ENCODE data around the gene OR56B1.
"Not testable (repeated sequence)": the region's sequence is repeated elsewhere in the genome, so short reads cannot be mapped to it uniquely, and the experiment has no call there.

Gene OR56B1

DNA sequence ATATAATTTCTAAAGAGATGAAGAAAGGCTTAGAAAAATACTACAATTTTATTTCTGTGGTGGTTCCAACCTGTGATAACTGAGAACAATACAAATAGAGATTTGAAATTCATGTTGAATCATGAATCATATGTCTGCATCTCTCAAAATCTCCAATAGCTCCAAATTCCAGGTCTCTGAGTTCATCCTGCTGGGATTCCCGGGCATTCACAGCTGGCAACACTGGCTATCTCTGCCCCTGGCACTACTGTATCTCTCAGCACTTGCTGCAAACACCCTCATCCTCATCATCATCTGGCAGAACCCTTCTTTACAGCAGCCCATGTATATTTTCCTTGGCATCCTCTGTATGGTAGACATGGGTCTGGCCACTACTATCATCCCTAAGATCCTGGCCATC is at the start of gene OR56B1:
Gene OR56B1, plus strand, starts transcription at position 53 of the 400 bp plus-strand sequence. Its CDS starts 69 bp downstream, at position 122.
- H3K9me3 ChIP-seq (ENCODE audit: control insufficient read depth in 1 of 2, low read length in 2 of 2), result peaks cover 0 to 3% of the 10 kb centered on the region in 2 donors
- H3K4me3 ChIP-seq (ENCODE audit: low read depth in 1 of 2, low read length in 2 of 2), result no peak within 1 kb of the TSS
- no peaks in the 10 kb centered on the region for H3K27me3 ChIP-seq (ENCODE audit: low read depth, low read length)
- no peaks in the 10 kb centered on the region for H3K36me3 ChIP-seq (ENCODE audit: control insufficient read depth in 1 of 2, insufficient read depth in 2 of 2, low read length in 2 of 2)
- H3K4me1 ChIP-seq (ENCODE audit: control insufficient read depth in 1 of 2, insufficient read depth in 2 of 2, low read length in 2 of 2), result no peaks in the 10 kb centered on the region
- no peak within 1 kb of the TSS for H3K27ac ChIP-seq (ENCODE audit: low read length)

DNA sequence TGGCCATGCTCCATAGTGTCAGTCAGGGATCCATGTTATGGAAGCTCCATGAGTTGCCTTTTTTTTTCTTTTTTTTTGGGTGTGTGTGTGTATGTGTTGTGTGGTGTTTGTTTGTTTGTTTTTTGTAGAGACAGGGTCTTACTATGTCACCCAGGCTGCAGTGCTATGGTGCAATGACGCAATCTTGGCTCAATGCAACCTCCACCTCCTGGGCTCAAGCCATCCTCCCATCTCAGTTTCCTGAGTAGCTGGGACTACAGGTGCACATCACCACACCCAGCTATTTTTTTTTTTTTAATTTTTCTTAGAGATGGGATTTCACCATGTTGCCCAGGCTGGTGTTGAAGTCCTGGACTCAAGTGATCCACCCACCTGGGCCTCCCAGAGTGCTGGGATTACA is 47.8 kb upstream of the OR56B1 start:
- Histone ChIP-seq H3K27ac (ENCODE audit: low read length) (peak overlapping the region; percentile 98), H3K4me1 (ENCODE audit: control insufficient read depth in 1 of 2, insufficient read depth in 2 of 2, low read length in 2 of 2) (peaks cover 0 to 12% of the 10 kb centered on the region in 2 donors), H3K9me3 (ENCODE audit: control insufficient read depth in 1 of 2, low read length in 2 of 2) (no peaks in the 10 kb centered on the region), H3K4me3 (ENCODE audit: low read depth in 1 of 2, low read length in 2 of 2) (no peak overlapping the region), H3K27me3 (ENCODE audit: low read depth, low read length) (no peaks in the 10 kb centered on the region), H3K36me3 (ENCODE audit: control insufficient read depth in 1 of 2, insufficient read depth in 2 of 2, low read length in 2 of 2) (no peaks in the 10 kb centered on the region)

DNA sequence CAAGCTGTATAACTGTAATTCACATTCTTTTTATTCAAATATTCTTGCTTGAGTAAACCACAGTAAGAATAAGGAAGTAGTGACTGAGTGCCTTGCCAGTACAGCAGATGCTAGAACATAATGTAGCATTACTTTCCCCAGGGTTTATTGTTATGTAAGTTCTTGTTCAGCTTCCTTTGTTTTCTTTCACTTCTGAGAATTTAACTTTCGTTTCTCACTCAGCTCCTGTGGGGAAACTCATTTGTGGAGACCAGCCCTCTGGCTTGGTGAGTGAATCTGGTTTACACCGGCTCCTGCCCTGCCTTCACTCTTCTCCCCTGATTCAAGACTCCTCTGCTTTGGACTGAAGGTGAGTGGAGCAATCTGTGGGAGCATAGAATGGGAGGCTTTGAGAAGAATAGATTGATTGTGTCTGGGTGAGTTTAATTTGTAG is 46.7 kb upstream of the OR56B1 start, which contains the start of gene TRIM22:
Gene TRIM22, plus strand, starts transcription at position 240 of the 433 bp plus-strand sequence. CDS start 6,443 bp downstream, outside the sequence.
- H3K4me1 ChIP-seq (ENCODE audit: control insufficient read depth in 1 of 2, insufficient read depth in 2 of 2, low read length in 2 of 2), result peaks cover 0 to 12% of the 10 kb centered on the region in 2 donors
- no peaks in the 10 kb centered on the region for H3K36me3 ChIP-seq (ENCODE audit: control insufficient read depth in 1 of 2, insufficient read depth in 2 of 2, low read length in 2 of 2)
- no peaks in the 10 kb centered on the region for H3K9me3 ChIP-seq (ENCODE audit: control insufficient read depth in 1 of 2, low read length in 2 of 2)
- H3K27me3 ChIP-seq (ENCODE audit: low read depth, low read length), result no peaks in the 10 kb centered on the region
- H3K27ac ChIP-seq (ENCODE audit: low read length), result peak within 1 kb of the TSS; percentile 98
- peak within 1 kb of the TSS; percentile 68 to 91 for H3K4me3 ChIP-seq (ENCODE audit: low read depth in 1 of 2, low read length in 2 of 2)

DNA sequence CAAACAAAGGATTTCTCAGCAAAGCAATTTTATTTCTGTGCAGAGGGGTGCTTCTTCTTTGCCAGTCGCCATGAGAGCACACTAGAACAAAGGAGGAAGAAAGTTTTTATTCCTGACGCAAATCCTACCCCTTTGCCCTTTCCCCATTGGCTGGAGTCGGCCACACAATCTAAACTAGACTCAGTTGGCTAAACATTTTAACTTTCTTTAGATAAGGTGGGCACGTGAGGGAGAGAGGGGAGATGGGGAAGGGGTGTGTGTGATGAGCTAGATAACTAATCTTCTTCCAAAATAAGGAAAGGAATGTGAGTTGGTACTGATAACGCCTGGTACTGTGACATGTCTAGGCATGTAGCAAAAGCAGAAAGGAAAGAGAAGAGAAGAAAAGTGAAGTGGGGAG is 46.0 kb upstream of the OR56B1 start:
- Histone ChIP-seq H3K36me3 (ENCODE audit: control insufficient read depth in 1 of 2, insufficient read depth in 2 of 2, low read length in 2 of 2) (no peaks in the 10 kb centered on the region), H3K27me3 (ENCODE audit: low read depth, low read length) (no peaks in the 10 kb centered on the region), H3K9me3 (ENCODE audit: control insufficient read depth in 1 of 2, low read length in 2 of 2) (no peaks in the 10 kb centered on the region), H3K4me1 (ENCODE audit: control insufficient read depth in 1 of 2, insufficient read depth in 2 of 2, low read length in 2 of 2) (peaks cover 0 to 13% of the 10 kb centered on the region in 2 donors), H3K4me3 (ENCODE audit: low read depth in 1 of 2, low read length in 2 of 2) (peak overlapping the region; percentile 68 to 91), H3K27ac (ENCODE audit: low read length) (peak overlapping the region; percentile 98)

DNA sequence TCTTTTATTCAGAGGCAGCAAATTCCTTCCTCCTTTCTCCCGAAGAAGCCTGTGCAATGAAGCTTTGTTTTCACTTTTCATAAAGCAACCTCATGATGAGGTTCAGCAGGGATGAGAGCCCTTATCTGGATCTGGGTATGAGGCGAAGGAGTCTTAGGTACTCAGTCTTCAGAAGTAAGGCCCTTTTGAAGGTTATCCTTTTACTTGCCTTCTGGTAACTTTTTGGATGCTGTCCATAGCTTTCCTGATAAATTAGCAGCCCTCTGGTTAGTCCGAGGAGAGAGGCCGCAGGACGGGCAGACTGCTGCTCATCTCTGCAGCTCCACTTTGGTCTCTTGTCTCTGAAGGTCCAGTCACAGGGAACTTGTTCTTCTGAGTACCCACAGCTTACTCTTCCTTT is 45.5 kb upstream of the OR56B1 start:
- H3K4me1 ChIP-seq (ENCODE audit: control insufficient read depth in 1 of 2, insufficient read depth in 2 of 2, low read length in 2 of 2), result peaks cover 0 to 12% of the 10 kb centered on the region in 2 donors
- H3K27me3 ChIP-seq (ENCODE audit: low read depth, low read length), result no peaks in the 10 kb centered on the region
- H3K9me3 ChIP-seq (ENCODE audit: control insufficient read depth in 1 of 2, low read length in 2 of 2), result no peaks in the 10 kb centered on the region
- peak overlapping the region; percentile 98 for H3K27ac ChIP-seq (ENCODE audit: low read length)
- peak overlapping the region; percentile 68 to 91 for H3K4me3 ChIP-seq (ENCODE audit: low read depth in 1 of 2, low read length in 2 of 2)
- H3K36me3 ChIP-seq (ENCODE audit: control insufficient read depth in 1 of 2, insufficient read depth in 2 of 2, low read length in 2 of 2), result no peaks in the 10 kb centered on the region

DNA sequence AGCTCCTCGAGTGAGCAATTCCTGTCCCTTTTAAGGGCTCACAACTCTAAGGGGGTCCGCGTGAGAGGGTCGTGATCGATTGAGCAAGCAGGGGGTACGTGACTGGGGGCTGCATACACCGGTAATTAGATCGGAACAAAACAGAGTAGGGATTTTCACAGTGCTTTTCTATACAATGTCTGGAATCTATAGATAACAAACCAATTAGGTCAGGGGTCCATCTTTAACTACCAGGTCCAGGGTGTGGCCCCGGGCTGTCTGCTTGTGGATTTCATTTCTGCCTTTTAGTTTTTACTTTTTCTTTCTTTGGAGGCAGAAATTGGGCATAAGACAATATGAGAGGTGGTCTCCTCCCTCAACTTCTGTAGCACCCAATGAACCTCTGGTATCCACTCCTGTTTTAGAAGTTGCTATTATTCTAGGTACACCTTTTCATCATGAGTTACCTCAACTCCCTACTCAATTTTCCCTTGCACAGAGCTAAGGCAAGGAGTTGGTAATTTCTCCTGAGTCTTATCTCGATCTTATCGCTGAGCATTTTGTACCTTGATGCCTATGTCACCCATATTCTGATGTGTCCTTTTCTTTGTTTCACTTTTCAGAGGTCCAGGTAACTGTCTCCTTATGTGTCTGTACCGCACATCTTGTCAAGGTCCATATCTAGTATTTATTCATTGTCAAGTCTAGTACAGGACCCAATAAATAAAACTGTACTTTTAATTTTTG is 44.8 kb upstream of the OR56B1 start:
- not testable (repeated sequence) for H3K36me3 ChIP-seq (ENCODE audit: control insufficient read depth in 1 of 2, insufficient read depth in 2 of 2, low read length in 2 of 2); H3K9me3 ChIP-seq (ENCODE audit: control insufficient read depth in 1 of 2, low read length in 2 of 2); H3K27me3 ChIP-seq (ENCODE audit: low read depth, low read length)
- Histone ChIP-seq H3K4me1 (ENCODE audit: control insufficient read depth in 1 of 2, insufficient read depth in 2 of 2, low read length in 2 of 2) (peaks cover 0 to 12% of the 10 kb centered on the region in 2 donors), H3K27ac (ENCODE audit: low read length) (peak overlapping the region; percentile 98), H3K4me3 (ENCODE audit: low read depth in 1 of 2, low read length in 2 of 2) (peak overlapping the region; percentile 68 to 91)

- no peaks in the 10 kb centered on the region for H3K27me3 ChIP-seq (ENCODE audit: low read depth, low read length)
- H3K36me3 ChIP-seq (ENCODE audit: control insufficient read depth in 1 of 2, insufficient read depth in 2 of 2, low read length in 2 of 2), result peaks cover 3 to 12% of the 10 kb centered on the region in 2 donors
- H3K4me3 ChIP-seq (ENCODE audit: low read depth in 1 of 2, low read length in 2 of 2), result peak overlapping the region; percentile 68 to 91
- H3K9me3 ChIP-seq (ENCODE audit: control insufficient read depth in 1 of 2, low read length in 2 of 2), result no peaks in the 10 kb centered on the region
- peaks cover 0 to 12% of the 10 kb centered on the region in 2 donors for H3K4me1 ChIP-seq (ENCODE audit: control insufficient read depth in 1 of 2, insufficient read depth in 2 of 2, low read length in 2 of 2)
- no peak overlapping the region for H3K27ac ChIP-seq (ENCODE audit: low read length)
Observed at GRCh38 chr11:5691964-5692361, 44.3 kb upstream of the OR56B1 start.

- Histone ChIP-seq H3K27me3 (ENCODE audit: low read depth, low read length) (no peaks in the 10 kb centered on the region), H3K4me1 (ENCODE audit: control insufficient read depth in 1 of 2, insufficient read depth in 2 of 2, low read length in 2 of 2) (peaks cover 0 to 4% of the 10 kb centered on the region in 2 donors), H3K27ac (ENCODE audit: low read length) (no peak overlapping the region)
Observed at GRCh38 chr11:5694642-5695041, 41.6 kb upstream of the OR56B1 start.

GRCh38 chr11:5695580-5695979 is 40.7 kb upstream of the OR56B1 start:
- H3K27me3 ChIP-seq (ENCODE audit: low read depth, low read length), result no peaks in the 10 kb centered on the region
- peaks cover 0 to 4% of the 10 kb centered on the region in 2 donors for H3K4me1 ChIP-seq (ENCODE audit: control insufficient read depth in 1 of 2, insufficient read depth in 2 of 2, low read length in 2 of 2)
- no peak overlapping the region for H3K4me3 ChIP-seq (ENCODE audit: low read depth in 1 of 2, low read length in 2 of 2)
- H3K36me3 ChIP-seq (ENCODE audit: control insufficient read depth in 1 of 2, insufficient read depth in 2 of 2, low read length in 2 of 2), result peaks cover 20 to 28% of the 10 kb centered on the region in 2 donors
- no peak overlapping the region for H3K27ac ChIP-seq (ENCODE audit: low read length)
- no peaks in the 10 kb centered on the region for H3K9me3 ChIP-seq (ENCODE audit: control insufficient read depth in 1 of 2, low read length in 2 of 2)

More at GRCh38 chr11:5694642-5695041, 41.6 kb upstream of the OR56B1 start:
- Histone ChIP-seq H3K9me3 (ENCODE audit: control insufficient read depth in 1 of 2, low read length in 2 of 2) (no peaks in the 10 kb centered on the region), H3K36me3 (ENCODE audit: control insufficient read depth in 1 of 2, insufficient read depth in 2 of 2, low read length in 2 of 2) (peaks cover 20 to 28% of the 10 kb centered on the region in 2 donors), H3K4me3 (ENCODE audit: low read depth in 1 of 2, low read length in 2 of 2) (no peak overlapping the region)

DNA sequence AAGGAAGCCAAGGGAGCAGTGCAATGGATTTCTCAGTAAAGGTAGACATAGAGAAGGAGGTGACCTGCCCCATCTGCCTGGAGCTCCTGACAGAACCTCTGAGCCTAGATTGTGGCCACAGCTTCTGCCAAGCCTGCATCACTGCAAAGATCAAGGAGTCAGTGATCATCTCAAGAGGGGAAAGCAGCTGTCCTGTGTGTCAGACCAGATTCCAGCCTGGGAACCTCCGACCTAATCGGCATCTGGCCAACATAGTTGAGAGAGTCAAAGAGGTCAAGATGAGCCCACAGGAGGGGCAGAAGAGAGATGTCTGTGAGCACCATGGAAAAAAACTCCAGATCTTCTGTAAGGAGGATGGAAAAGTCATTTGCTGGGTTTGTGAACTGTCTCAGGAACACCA is 40.0 kb upstream of the OR56B1 start:
- Histone ChIP-seq H3K27ac (ENCODE audit: low read length) (no peak overlapping the region), H3K4me3 (ENCODE audit: low read depth in 1 of 2, low read length in 2 of 2) (no peak overlapping the region), H3K4me1 (ENCODE audit: control insufficient read depth in 1 of 2, insufficient read depth in 2 of 2, low read length in 2 of 2) (peaks cover 0 to 4% of the 10 kb centered on the region in 2 donors), H3K9me3 (ENCODE audit: control insufficient read depth in 1 of 2, low read length in 2 of 2) (no peaks in the 10 kb centered on the region), H3K27me3 (ENCODE audit: low read depth, low read length) (no peaks in the 10 kb centered on the region), H3K36me3 (ENCODE audit: control insufficient read depth in 1 of 2, insufficient read depth in 2 of 2, low read length in 2 of 2) (peaks cover 20 to 32% of the 10 kb centered on the region in 2 donors)

- no peaks in the 10 kb centered on the region for H3K27me3 ChIP-seq (ENCODE audit: low read depth, low read length)
- peaks cover 24 to 34% of the 10 kb centered on the region in 2 donors for H3K36me3 ChIP-seq (ENCODE audit: control insufficient read depth in 1 of 2, insufficient read depth in 2 of 2, low read length in 2 of 2)
- peaks cover 0 to 4% of the 10 kb centered on the region in 2 donors for H3K4me1 ChIP-seq (ENCODE audit: control insufficient read depth in 1 of 2, insufficient read depth in 2 of 2, low read length in 2 of 2)
- no peak overlapping the region for H3K27ac ChIP-seq (ENCODE audit: low read length)
- no peak overlapping the region for H3K4me3 ChIP-seq (ENCODE audit: low read depth in 1 of 2, low read length in 2 of 2)
- no peaks in the 10 kb centered on the region for H3K9me3 ChIP-seq (ENCODE audit: control insufficient read depth in 1 of 2, low read length in 2 of 2)
Observed at GRCh38 chr11:5698281-5698680, 38.0 kb upstream of the OR56B1 start.

Data from muscle layer of duodenum (tissue), 2 donors.